Natural killer cell (primary cell): Measurements from ENCODE around the gene ATAD3B. TPM values are rescaled to one million over a fixed set of nuclear protein-coding genes. Genes with fewer than 3 reads are reported as not detected.

Experiments
- ATAC-seq, 3 donors: fragments of 150-1000 bp in 2 of 3; fragments of 200-7000 bp in 1 of 3; cut with Tn5 transposase; 1 replicate in 1 of 3; 2 replicates in 2 of 3; pipeline ENCODE4 v1.10.0; 2021; ENCODE audit warnings: mild to moderate bottlenecking in 2 of 3, moderate library complexity in 2 of 3
- DNase-seq, 2 donors: peaks; one replicate each; pipeline versions ENCODE4 v3.0.0 to v3.0.0-alpha.2; 2013 to 2021; ENCODE audit warnings: mixed read lengths in 1 of 2
- H3K27ac ChIP-seq: one replicate; pipeline ENCODE4 v1.5.1; 2013; ENCODE audit warnings: mild to moderate bottlenecking, low read length
- H3K27me3 ChIP-seq: one replicate; pipeline ENCODE4 v1.6.1; 2013; ENCODE audit warnings: low read length; ENCODE audit not compliant: control insufficient read depth, insufficient read depth
- H3K36me3 ChIP-seq: one replicate; pipeline ENCODE4 v1.6.1; 2013; ENCODE audit warnings: low read length; ENCODE audit not compliant: control insufficient read depth, insufficient read depth
- H3K4me1 ChIP-seq: one replicate; pipeline ENCODE4 v1.6.1; 2013; ENCODE audit warnings: low read length; ENCODE audit not compliant: control insufficient read depth, insufficient read depth
- H3K4me3 ChIP-seq: one replicate; pipeline ENCODE4 v1.5.1; 2013; ENCODE audit warnings: low read length
- H3K9me3 ChIP-seq: one replicate; pipeline ENCODE4 v1.6.1; 2013; ENCODE audit warnings: low read length; ENCODE audit not compliant: control insufficient read depth, insufficient read depth
- H3K27ac Mint-ChIP-seq, 2 donors: one replicate each; pipeline ENCODE4 v1.8.0; 2022; ENCODE audit warnings: mild to moderate bottlenecking in 2 of 2, mixed read lengths in 2 of 2, moderate library complexity in 1 of 2
- H3K27me3 Mint-ChIP-seq, 2 donors: one replicate each; pipeline ENCODE4 v1.8.0; 2022; ENCODE audit warnings: low read depth in 2 of 2, mixed read lengths in 2 of 2
- H3K36me3 Mint-ChIP-seq: one replicate; pipeline ENCODE4 v1.8.0; 2022; ENCODE audit warnings: mixed read lengths
- H3K4me1 Mint-ChIP-seq, 2 donors: one replicate each; pipeline ENCODE4 v1.8.0; 2022; ENCODE audit warnings: mixed read lengths in 2 of 2
- H3K4me3 Mint-ChIP-seq: one replicate; pipeline ENCODE4 v1.8.0; 2022; ENCODE audit warnings: mild to moderate bottlenecking, moderate library complexity, mixed read lengths
- H3K9me3 Mint-ChIP-seq, 2 donors: one replicate each; pipeline ENCODE4 v1.8.0; 2022; ENCODE audit warnings: mixed read lengths in 2 of 2
- WGBS: methylation state at CpG from one replicate; pipeline ENCODE4 v1.1.7; 2013; ENCODE audit warnings: missing lambda C conversion rate; ENCODE audit not compliant: insufficient coverage; 5-methylcytosine and 5-hydroxymethylcytosine counted together
- intact Hi-C: fragments of 100-400 bp; cut with micrococcal nuclease; formaldehyde crosslinking; loops from one replicate; pipeline ENCODE4 v1.14.2; 2022
- total RNA-seq, 4 donors: library from RNA; stranded (reverse); fragments of 120-200 nt in 1 of 4; gene quantifications; one replicate each; pipeline versions ENCODE4 v1.2.3 to v1.2.4, GENCODE V29; 2013 to 2022
- TF ChIP-seq, protein P1 (sequence below): fragments of 200-600 bp; IDR thresholded peaks from one replicate; pipeline ENCODE4 v1.8.0; 2022; ENCODE audit warnings: antibody characterized with exemption

Gene ATAD3B
- total RNA-seq, 3 donors from 2014 or later (not counting 1 experiment from before 2014, with no cell fraction given), result 31.9 to 52.4 (median 42.9) TPM

GRCh38 chr1:1528301-1529267, 57.0 kb downstream of the ATAD3B start:
- Histone ChIP-seq H3K36me3 (peaks cover 16% of the 10 kb centered on the region), H3K4me3 (no peak overlapping the region), H3K4me1 (no peaks in the 10 kb centered on the region), H3K27ac (no peak overlapping the region), H3K9me3 (peaks cover 6% of the 10 kb centered on the region), H3K27me3 (no peaks in the 10 kb centered on the region)
- Mint-ChIP-seq H3K36me3 (no peaks in the 10 kb centered on the region), H3K27me3 (no peaks in the 10 kb centered on the region), H3K4me1 (no peaks in the 10 kb centered on the region), H3K27ac (no peak overlapping the region), H3K9me3 (no peaks in the 10 kb centered on the region), H3K4me3 (no peak overlapping the region)
- ATAC-seq (no peak), DNase-seq (no peak)
- intact Hi-C loops, result no loop called here
- TF ChIP-seq, protein P1, sequence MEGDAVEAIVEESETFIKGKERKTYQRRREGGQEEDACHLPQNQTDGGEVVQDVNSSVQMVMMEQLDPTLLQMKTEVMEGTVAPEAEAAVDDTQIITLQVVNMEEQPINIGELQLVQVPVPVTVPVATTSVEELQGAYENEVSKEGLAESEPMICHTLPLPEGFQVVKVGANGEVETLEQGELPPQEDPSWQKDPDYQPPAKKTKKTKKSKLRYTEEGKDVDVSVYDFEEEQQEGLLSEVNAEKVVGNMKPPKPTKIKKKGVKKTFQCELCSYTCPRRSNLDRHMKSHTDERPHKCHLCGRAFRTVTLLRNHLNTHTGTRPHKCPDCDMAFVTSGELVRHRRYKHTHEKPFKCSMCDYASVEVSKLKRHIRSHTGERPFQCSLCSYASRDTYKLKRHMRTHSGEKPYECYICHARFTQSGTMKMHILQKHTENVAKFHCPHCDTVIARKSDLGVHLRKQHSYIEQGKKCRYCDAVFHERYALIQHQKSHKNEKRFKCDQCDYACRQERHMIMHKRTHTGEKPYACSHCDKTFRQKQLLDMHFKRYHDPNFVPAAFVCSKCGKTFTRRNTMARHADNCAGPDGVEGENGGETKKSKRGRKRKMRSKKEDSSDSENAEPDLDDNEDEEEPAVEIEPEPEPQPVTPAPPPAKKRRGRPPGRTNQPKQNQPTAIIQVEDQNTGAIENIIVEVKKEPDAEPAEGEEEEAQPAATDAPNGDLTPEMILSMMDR, result no peak
- 97% methylated on average over 34 of the region's 37 CpGs for WGBS

GRCh38 chr1:1529321-1529720, 57.8 kb downstream of the ATAD3B start:
- H3K4me3 Mint-ChIP-seq, result no peak overlapping the region
- TF ChIP-seq, protein P1, result no peak
- H3K27ac Mint-ChIP-seq, result no peak overlapping the region
- no peaks in the 10 kb centered on the region for H3K36me3 Mint-ChIP-seq
- H3K27me3 Mint-ChIP-seq, result no peaks in the 10 kb centered on the region
- no peaks in the 10 kb centered on the region for H3K4me1 Mint-ChIP-seq
- intact Hi-C loops, result no loop called here
- Histone ChIP-seq H3K27ac (no peak overlapping the region), H3K4me3 (no peak overlapping the region), H3K27me3 (no peaks in the 10 kb centered on the region), H3K4me1 (no peaks in the 10 kb centered on the region), H3K36me3 (peaks cover 15% of the 10 kb centered on the region), H3K9me3 (peaks cover 6% of the 10 kb centered on the region)
- WGBS, result 98% methylated on average over 15 of the region's 18 CpGs
- ATAC-seq (no peak), DNase-seq (no peak)
- H3K9me3 Mint-ChIP-seq, result no peaks in the 10 kb centered on the region

- WGBS, result 95% methylated on average over 8 of the region's 8 CpGs
- DNase-seq, result no peak
- intact Hi-C loops, result no loop called here
- Histone ChIP-seq H3K27me3 (no peaks in the 10 kb centered on the region), H3K4me3 (no peak overlapping the region), H3K36me3 (peaks cover 15% of the 10 kb centered on the region), H3K27ac (no peak overlapping the region), H3K4me1 (no peaks in the 10 kb centered on the region), H3K9me3 (peaks cover 6% of the 10 kb centered on the region)
- no peak for ATAC-seq
- Mint-ChIP-seq H3K9me3 (no peaks in the 10 kb centered on the region), H3K4me1 (no peaks in the 10 kb centered on the region), H3K4me3 (no peak overlapping the region), H3K36me3 (no peaks in the 10 kb centered on the region), H3K27me3 (no peaks in the 10 kb centered on the region), H3K27ac (no peak overlapping the region)
- TF ChIP-seq, protein P1, result no peak
These were observed 58.4 kb downstream of the ATAD3B start for GRCh38 chr1:1529936-1530335.
